H1 (cell line): ENCODE results near the gene BET1L. TPM values are rescaled to one million over a fixed set of nuclear protein-coding genes. Genes with fewer than 3 reads are reported as not detected.

Experiments used
- BCL11A ChIP-seq, 2 experiments: IDR thresholded peaks; one replicate each; pipeline ENCODE4 v1.6.1; 2011; ENCODE audit warnings: low read depth in 2 of 2, low read length in 2 of 2, mild to moderate bottlenecking in 2 of 2
- CEBPB ChIP-seq: IDR thresholded peaks from 2 replicates; pipeline ENCODE4 v1.6.1; 2012; ENCODE audit warnings: low read depth, low read length
- polyA plus RNA-seq, 7 experiments: library from polyadenylated mRNA; depleted of rRNA in 3 of 7; stranded (reverse) in 5 of 7; unstranded in 2 of 7; fragments of >200 nt in 5 of 7; fragments of 200-250 nt in 2 of 7; gene quantifications; 1 replicate in 5 of 7; 2 replicates in 1 of 7; 4 replicates in 1 of 7; pipeline versions ENCODE4 v1.2.1 to v1.2.3, GENCODE V29; 2011 to 2013; ENCODE audit warnings: missing spikeins in 2 of 7, mixed read lengths in 2 of 7
- total RNA-seq: library from RNA; stranded (reverse); fragmentation: NEBNext Ultra II Directional; extraction: Animal tissue kit (Norgen Biotek cat#: 25700); gene quantifications from 2 replicates; pipeline ENCODE4 v1.2.1, GENCODE V29; 2021

Gene BET1L
- total and polyA plus RNA-seq, 2 of the 8 experiments (the other 6 are each of a cell fraction or from before 2014, with no cell fraction given) = 40.2 to 61.9 TPM

- TF ChIP-seq BCL11A (IDR thresholded peaks at IDR 0.05; ENCODE audit: low read depth in 2 of 2, low read length in 2 of 2) (no peak), CEBPB (no peak)
- TF ChIP-seq, all 59 proteins: peak for 0
Observed at GRCh38 chr11:203056-203944, 3.9 kb downstream of the BET1L start (continued).
